ENCODE results near the gene CBX4. TPM values are rescaled to one million over a fixed set of nuclear protein-coding genes. Genes with fewer than 3 reads are reported as not detected.
A peak's percentile ranks its signal among the peaks of the same experiment; 100 is the strongest.

CBX4 gene
- total and polyA plus RNA-seq, 2 of the 13 experiments (the other 11 are each of a cell fraction or from before 2014, with no cell fraction given): 25.8 to 50.8 TPM

- TF ChIP-seq ZNF670 (CRISPR knock-in tag; IDR thresholded peaks at IDR 0.05; ENCODE audit: borderline replicate concordance): no peak; the same call in 1 of the 2 replicates
- TF ChIP-seq BRF2 (CRISPR knock-in tag; IDR thresholded peaks at IDR 0.05): peak; percentile 27; the same call in 1 of the 2 replicates
- TF ChIP-seq ZNF280D (CRISPR knock-in tag; IDR thresholded peaks at IDR 0.05): no peak
- no peak for TF ChIP-seq E2F2 (CRISPR knock-in tag; IDR thresholded peaks at IDR 0.05; ENCODE audit: borderline replicate concordance)
- peak; percentile 72; the same call in 1 of the 2 replicates for TF ChIP-seq NR1H2 (CRISPR knock-in tag; IDR thresholded peaks at IDR 0.05; ENCODE audit: borderline replicate concordance, low read depth)
- no peak for TF ChIP-seq ZKSCAN1 (IDR thresholded peaks at IDR 0.05; ENCODE audit: low read length)
- TF ChIP-seq SMAD1 (CRISPR knock-in tag; IDR thresholded peaks at IDR 0.05; ENCODE audit: borderline replicate concordance, low read depth): no peak
- no peak for TF ChIP-seq ZNF552 (CRISPR knock-in tag; IDR thresholded peaks at IDR 0.05; ENCODE audit: borderline replicate concordance)
- no peak for TF ChIP-seq ZNF20 (CRISPR knock-in tag; IDR thresholded peaks at IDR 0.05)
- no peak for TF ChIP-seq SOX6 (IDR thresholded peaks at IDR 0.05)
- TF ChIP-seq SOX6 (CRISPR knock-in tag; IDR thresholded peaks at IDR 0.05): peak; percentile 19
- TF ChIP-seq, protein P1, sequence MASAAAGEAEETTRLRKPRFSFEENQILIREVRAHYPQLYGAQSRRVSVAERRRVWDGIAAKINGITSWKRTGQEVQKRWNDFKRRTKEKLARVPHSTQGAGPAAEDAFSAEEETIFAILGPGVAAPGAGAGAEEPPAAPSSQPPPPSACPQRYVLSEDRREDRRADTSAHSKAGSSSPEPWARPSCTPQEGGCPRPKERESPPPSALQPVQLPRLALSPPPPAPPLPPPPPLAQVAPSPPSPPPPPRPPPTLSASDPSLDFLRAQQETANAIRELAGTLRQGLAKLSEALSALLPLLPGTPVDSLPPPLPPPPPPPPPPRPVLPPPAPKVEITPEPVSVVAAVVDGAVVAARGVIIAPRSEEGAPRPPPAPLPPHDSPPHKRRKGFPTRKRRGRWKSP (CRISPR knock-in tag; IDR thresholded peaks at IDR 0.05): peak; percentile 2
- TF ChIP-seq MED8 (CRISPR knock-in tag; IDR thresholded peaks at IDR 0.05; ENCODE audit: insufficient replicate concordance): peak; percentile 55
- no peak; the same call in 1 of the 2 replicates for TF ChIP-seq ZNF136 (CRISPR knock-in tag; IDR thresholded peaks at IDR 0.05; ENCODE audit: low read depth)
- no peak for TF ChIP-seq ELK4 (CRISPR knock-in tag; IDR thresholded peaks at IDR 0.05; ENCODE audit: borderline replicate concordance)
- TF ChIP-seq AHR (CRISPR knock-in tag; IDR thresholded peaks at IDR 0.05): no peak
- TF ChIP-seq, protein P2, sequence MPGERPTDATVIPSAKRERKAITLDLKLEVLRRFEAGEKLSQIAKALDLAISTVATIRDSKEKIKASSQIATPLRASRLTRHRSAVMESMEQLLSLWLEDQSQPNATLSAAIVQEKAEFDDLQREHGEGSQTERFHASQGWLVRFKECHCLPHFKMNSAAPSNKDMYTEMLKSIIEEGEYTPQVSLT (CRISPR knock-in tag; IDR thresholded peaks at IDR 0.05; ENCODE audit: borderline replicate concordance, low read depth): no peak
- TF ChIP-seq NFE2L2 (IDR thresholded peaks at IDR 0.05; ENCODE audit: low read length): no peak
- TF ChIP-seq ZMAT3 (CRISPR knock-in tag; conservative IDR thresholded peaks at IDR 0.05): no peak
Observed at GRCh38 chr17:79831265-79832217, 7.7 kb downstream of the CBX4 start (continued).
